ENCODE measurements around the gene CASP2. TPM values are rescaled to one million over a fixed set of nuclear protein-coding genes. Genes with fewer than 3 reads are reported as not detected.

Gene CASP2
- total and polyA plus RNA-seq, 2 of the 8 experiments (the other 6 are each of a cell fraction or from before 2014, with no cell fraction given), result 23.7 to 35.3 TPM

GRCh38 chr7:143331179-143331801 is 43.1 kb downstream of the CASP2 start (continued):
- TF ChIP-seq TEAD4 (IDR thresholded peaks at IDR 0.05; ENCODE audit: low read depth, low read length) (no peak), KDM1A (IDR thresholded peaks at IDR 0.05; ENCODE audit: borderline replicate concordance, low read length) (no peak), RXRA (IDR thresholded peaks at IDR 0.05; ENCODE audit: insufficient read depth, low read depth, low read length) (no peak), ASH2L (IDR thresholded peaks at IDR 0.05; ENCODE audit: low read length) (no peak)

Measured in H1 (cell line).